GM21381 (cell line): ENCODE data around the gene ATP11A.

ENCODE experiments used
- ATAC-seq: cut with Tn5 transposase; IDR thresholded peaks from one replicate; pipeline ENCODE4 v1.9.1; 2021; ENCODE audit warnings: mild to moderate bottlenecking, moderate library complexity; ENCODE audit not compliant: unreplicated experiment

Gene ATP11A

GRCh38 chr13:112917056-112917664 lies 227.3 kb downstream of the ATP11A start:
- ATAC-seq = no peak

DNA sequence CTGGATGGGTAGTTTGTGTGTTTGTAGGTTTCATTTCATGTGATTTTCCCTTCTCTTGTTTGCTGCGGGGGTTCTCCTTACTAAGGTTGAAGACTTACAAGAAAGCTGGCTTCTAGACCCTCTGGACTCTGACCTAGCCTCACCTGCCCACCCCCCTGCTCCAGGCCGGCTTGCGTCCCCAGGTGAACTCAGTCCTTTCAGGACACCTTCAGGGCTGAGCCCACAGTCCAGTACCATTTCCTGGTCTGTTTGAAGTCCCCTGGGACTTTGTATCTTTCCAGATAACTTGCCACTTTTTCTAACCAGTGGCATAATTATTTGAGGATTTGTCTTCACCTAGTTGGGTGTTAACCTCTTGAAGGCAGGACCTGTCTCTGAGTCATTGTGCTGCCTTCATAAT lies 227.9 kb downstream of the ATP11A start:
- no peak for ATAC-seq

DNA sequence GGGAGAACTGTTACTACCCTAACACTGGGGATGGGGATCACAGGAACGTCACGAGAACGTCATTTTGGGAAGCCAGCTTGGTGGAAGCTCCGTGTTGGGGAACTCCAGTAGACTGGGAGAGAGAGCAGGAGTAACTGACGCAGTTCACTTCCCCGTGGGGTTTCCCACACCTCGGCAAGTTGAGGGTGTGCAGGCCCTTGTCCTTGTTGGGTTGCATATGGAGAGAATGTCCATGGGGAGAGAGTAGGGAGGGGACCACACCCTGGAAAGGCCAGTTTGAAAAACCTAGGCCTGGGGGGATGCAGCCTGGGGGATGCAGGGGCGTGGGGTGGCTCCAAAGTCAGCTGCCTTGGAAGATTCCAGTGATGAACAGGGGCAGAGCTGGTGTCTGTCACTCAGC lies 228.4 kb downstream of the ATP11A start:
- no peak for ATAC-seq

DNA sequence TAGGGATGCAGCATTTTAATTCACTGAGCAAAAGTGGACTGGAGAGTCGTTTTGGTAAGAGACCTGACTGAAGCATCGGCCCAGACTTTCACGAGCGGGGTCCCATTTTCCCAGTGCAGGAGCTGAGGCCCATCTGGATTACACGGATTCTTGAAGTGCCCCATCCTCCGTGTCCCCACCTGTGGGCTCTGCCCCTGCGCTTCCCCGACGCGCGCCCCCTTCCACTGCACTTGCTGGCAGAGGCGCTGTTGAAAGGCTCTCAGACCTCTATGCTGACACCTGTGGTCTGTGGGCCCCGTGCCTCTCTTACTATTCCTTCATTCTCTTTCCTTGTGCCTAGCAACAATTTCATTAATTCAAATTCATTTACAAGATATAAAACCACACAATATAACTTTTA lies 228.9 kb downstream of the ATP11A start:
- ATAC-seq = no peak

- ATAC-seq = no peak
These were observed 234.1 kb downstream of the ATP11A start for GRCh38 chr13:112923962-112924361.

- ATAC-seq = no peak
These were observed 234.5 kb downstream of the ATP11A start for GRCh38 chr13:112924365-112924764.

- no peak for ATAC-seq
These were observed 236.2 kb downstream of the ATP11A start for GRCh38 chr13:112926003-112926402.

GRCh38 chr13:112926993-112927392 lies 237.2 kb downstream of the ATP11A start:
- ATAC-seq = no peak

GRCh38 chr13:112928020-112928971 lies 238.5 kb downstream of the ATP11A start:
- no peak for ATAC-seq

GRCh38 chr13:112928972-112929782 lies 239.3 kb downstream of the ATP11A start:
- no peak for ATAC-seq

- no peak for ATAC-seq
These were observed 239.9 kb downstream of the ATP11A start for GRCh38 chr13:112929783-112930055.

DNA sequence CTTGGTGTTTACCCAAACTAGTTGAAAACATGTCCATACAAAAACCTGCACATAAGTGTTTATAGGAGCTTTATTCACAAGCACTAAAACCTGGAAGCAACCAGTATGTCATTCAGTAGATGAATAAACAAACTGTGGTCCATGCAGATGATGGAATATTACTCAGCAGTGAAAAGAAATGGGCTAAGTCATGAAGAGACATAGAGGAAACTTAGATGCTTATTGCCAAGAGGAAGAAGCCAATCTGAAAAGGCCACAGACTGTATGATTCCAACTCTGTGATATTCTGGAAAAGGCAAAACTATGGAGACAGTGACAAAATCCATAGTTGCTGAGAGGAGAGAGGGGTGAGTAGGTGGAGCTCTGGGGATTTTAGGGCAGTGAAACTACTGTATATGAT lies 240.4 kb downstream of the ATP11A start:
- ATAC-seq = no peak

DNA sequence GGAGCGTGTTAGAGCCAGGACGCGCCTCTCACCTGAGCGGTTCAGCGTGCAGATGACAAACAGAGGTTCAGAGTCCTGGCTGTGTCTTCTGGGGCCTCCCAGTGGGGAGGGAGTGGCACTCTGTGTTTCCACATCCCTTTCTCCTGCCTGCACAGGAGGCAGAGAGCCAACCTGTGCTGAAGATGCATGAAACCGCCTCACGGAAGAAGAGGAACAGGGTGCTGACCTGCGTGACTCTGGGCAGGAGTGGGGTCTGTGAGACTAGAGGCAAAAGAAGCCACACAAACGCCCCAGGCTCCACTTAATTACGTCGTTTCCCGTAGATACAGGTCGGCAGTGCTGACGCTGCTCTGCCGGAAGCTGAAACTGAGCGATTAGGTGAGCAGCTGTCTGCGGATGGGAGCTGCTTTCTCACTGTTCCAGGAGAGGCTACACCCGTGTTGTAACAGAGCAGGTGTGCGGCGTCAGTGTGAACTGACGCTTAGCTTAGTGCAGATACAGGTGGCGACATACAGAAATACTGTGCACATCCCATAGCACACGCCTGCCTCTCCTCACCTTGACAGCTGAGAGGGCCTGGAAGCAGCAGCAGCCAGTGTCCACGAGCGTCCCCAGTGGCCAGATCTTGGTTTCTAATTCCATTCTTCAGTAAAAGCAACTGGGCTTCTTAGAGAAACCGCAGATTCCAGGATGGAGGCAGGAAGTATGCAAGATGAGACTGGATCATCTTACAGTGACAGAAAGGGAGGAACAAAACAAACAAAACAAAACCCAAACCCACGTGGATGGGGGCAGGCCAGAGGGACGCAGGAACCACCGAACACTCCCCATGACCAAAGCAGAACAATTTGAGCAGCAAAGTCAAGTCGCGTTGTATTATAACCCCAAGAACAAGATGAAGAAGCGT lies 241.4 kb downstream of the ATP11A start:
- no peak for ATAC-seq

- ATAC-seq = no peak
These were observed 243.1 kb downstream of the ATP11A start for GRCh38 chr13:112932971-112933370.

DNA sequence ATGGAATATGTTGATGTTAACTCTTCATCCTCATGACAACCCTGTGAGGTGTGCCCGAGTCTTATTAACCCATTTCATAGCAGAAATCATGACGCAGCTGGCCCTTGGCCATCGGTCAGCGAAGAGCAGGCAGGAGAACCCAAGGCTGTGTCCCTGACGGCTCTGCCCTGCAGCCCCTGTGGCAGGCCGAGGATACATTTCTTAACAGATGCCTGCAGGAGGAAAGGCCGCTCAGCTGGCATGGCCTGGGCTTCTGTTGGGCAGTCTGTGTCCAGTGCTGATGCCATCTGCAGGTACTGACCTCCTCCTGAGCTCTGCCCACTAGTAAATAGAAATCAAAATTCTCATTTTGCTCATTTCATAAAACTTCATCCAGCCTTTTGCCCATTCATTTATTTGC lies 243.8 kb downstream of the ATP11A start:
- no peak for ATAC-seq

DNA sequence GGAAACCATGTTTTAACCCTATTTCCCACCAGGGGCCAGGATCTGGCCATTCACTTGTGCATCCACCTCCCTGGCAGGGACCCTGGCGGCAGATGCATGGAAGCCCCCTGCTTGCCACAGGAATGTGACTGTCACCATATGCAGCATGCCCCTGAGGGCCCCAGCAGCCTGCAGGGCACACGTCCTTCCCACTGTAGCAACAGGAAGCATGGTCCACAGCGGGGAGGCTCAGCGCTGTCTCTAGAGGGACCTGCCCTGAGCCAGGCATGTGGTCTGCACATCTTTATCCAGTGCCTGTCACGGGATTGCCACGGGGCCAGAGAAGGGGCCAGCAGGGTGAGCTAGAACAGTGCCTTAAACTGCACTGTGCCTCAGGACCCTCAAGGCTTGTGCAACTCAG lies 244.2 kb downstream of the ATP11A start:
- ATAC-seq = no peak
